HG03095 (cell line): ENCODE results near the gene SLC23A2.

Experiments
- ATAC-seq: cut with Tn5 transposase; IDR thresholded peaks from one replicate; pipeline ENCODE4 v1.9.1; 2021; ENCODE audit warnings: moderate library complexity; ENCODE audit not compliant: unreplicated experiment

Gene SLC23A2

DNA sequence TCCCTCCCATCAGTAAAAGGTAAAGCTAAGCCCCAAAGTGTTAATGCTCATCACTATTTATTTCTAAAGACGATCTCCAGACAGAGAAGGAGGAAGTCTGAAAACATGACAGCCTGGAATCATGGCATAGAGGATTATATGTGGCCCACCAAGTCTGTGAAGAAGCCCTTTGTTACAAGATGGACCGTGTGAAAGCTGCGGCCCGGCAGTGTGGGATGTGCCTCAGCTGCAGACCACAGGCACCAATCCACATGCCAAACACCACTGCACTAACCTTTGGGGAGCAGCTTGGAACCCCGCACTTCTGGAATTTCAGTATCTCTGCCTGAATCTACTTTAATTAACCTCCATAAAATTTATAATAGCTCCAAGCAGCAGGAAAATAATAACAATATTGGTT lies 90.4 kb downstream of the SLC23A2 start:
- ATAC-seq = no peak

DNA sequence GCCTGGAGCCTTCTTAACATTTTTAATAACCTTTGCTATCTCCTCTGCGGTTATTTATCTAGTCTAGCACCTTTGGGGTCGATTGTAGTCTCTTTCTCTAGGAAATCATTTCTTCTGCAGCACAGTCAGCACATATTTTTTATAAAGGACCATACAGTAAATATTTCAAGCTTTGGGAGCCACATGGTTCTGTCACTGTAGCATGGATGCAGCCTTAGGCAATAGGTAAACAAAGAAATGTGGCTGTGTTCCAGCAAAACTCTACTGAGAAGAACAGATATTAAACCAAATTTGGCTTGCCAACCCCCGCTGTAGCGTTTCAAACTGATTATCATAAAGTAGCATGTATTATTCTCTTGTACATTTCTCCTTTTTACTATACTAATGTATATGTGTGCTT lies 95.7 kb downstream of the SLC23A2 start:
- ATAC-seq = no peak

DNA sequence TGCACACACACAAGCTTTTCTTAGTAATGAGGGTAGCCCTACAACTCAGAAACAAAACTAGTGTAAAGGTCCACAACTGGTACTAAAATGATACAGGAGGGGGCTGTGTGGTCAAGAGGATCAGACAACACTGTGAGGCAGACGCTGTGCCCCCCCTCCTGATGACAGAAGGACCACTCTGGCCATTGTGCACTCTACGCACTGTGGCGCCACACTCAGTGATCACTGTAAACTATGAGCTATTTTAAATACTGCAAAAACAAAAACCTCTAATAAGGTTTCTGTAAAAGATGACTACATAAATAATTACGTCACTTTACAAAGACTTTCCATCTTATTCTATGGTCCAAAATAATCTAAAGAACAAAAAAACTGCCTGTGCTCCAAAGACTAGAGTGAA lies 96.1 kb downstream of the SLC23A2 start:
- ATAC-seq = no peak

GRCh38 chr20:4904127-4904860 lies 97.0 kb downstream of the SLC23A2 start:
- ATAC-seq = no peak

DNA sequence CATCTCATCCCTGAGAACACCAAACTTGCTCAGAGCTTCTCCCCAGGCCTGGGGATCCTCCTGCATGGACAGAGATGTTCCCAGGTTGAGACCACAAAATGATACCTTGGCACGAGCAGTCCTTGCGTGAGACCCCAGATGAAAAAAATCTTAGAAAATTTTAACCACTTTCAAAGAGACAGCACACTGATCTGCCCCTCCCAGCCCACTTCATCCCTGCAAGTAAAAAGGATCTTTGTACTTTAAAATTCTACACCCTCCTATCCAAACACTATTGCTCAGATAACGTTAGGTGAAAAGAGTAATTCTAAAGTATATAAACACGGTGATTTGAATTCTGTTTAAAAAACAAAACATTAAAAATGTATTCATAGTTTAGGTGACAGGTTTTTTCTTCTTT lies 98.5 kb downstream of the SLC23A2 start:
- no peak for ATAC-seq

- ATAC-seq = no peak
These were observed 100.1 kb downstream of the SLC23A2 start for GRCh38 chr20:4901031-4901818.

DNA sequence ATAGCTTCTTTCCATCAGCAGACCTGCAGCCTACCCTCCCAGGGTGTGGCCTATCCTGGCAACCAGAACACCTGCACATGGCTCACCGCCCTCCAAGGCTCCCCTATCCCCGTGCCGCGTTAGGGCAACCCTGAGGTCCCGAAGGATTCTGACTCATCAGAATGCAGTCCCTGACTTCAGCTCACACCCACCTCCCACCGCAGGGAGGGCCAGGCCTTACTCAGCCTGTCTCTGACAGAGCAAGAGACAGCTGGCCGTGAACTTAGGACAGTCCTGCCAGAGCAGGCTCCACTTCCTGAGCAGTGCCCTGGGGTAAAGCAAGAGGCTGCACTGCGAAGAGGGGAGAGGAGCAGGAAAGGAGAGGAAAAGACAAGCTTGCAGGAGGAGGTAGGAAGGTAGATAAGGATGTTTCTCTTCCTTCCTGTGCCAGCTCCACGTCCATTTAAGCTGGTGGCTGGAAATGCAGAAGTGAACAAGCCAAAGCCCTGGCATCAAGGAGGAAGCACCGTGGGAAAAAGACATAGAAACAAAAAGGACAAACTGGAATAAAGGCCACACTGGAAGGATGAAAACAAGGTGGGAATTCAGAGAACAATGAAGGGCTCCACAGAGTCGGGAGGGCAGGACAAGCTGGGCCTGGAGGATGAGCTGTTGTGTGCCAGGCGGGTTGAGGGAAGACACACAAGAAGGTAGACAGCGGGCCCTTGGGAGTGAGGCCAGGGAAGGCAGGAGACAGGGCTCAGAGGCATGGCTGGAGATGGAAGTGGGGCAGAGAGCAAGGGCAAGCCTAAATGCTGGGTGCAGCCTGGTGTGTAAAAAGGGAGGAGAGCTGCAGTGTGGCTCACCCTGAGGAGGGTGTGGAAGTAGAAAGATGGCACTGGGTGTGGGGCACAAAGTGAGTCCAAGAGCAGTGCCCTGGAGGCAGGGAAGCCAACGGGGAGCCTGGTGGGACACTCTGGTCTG lies 102.7 kb downstream of the SLC23A2 start:
- ATAC-seq = no peak

DNA sequence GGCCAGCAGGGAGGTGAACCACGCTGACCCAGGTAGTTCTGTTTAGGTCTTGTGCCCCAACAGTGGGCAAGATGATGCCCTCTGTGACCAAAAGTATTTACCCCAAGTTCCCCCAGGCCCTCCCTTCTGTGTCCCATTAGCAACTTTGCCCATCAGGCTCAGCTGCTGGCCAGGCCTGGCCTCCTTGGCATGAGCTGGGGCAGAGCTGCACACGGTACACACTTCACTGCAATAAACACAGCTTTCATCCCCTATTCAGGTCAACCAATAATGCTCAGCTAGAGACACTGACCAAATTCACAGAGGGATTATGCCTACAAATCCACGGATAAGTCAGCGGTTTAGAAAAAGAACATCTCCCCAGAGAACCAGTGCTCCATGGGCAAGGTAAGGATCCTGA lies 103.7 kb downstream of the SLC23A2 start:
- ATAC-seq = no peak

- ATAC-seq = no peak
These were observed 104.3 kb downstream of the SLC23A2 start for GRCh38 chr20:4896971-4897497.

DNA sequence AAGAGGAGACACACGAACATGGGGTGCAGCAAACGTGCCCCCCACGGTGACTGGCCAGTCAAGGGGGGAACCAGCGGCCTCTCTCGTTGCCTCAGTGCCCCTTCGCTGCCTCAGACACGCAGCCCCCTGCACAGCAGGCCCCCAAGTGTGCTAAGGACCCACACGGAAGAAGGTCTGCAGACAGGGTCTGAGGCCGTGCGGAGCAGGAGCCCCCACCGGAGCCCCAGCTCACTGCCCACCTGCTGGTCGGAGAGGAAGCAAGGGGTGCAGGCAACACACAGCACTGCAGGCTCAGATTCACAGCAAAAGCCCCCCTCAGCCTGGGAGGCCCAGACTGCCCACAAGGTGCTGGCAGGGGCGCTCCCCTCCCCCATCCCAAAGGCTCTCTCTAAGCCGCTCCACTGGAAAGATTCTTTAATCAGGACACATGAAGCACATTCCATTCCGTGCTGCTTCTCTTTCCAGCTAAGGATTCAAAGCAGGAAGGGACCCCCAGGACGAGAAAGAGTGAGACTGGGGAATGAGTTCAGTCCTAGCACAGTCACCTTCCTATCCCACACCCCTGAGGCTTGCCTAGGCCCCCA lies 105.1 kb downstream of the SLC23A2 start:
- ATAC-seq = no peak

- no peak for ATAC-seq
These were observed 106.3 kb downstream of the SLC23A2 start for GRCh38 chr20:4894981-4895381.

- no peak for ATAC-seq
These were observed 106.9 kb downstream of the SLC23A2 start for GRCh38 chr20:4894409-4894808.

DNA sequence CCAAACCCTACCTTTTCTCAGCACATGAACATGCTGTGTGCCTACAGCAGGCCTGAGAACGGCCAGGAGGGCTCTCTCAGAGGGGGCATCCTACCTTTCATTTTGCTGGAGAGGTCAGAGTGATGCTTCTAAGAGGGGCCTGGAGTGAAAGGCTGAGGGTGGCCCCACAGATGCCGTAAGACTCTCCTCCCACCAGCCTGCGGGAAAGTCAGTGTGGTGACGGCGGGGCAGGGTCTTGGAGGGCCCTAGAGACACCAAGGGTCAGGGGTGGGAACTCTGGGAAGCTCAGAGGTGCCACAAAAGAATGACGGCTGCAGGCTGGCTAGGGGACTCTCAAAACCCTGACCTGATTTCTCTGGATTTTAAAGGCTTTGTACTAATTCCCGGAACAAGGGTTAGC lies 107.6 kb downstream of the SLC23A2 start:
- ATAC-seq = no peak

- no peak for ATAC-seq
These were observed 109.3 kb downstream of the SLC23A2 start for GRCh38 chr20:4891997-4892396.

DNA sequence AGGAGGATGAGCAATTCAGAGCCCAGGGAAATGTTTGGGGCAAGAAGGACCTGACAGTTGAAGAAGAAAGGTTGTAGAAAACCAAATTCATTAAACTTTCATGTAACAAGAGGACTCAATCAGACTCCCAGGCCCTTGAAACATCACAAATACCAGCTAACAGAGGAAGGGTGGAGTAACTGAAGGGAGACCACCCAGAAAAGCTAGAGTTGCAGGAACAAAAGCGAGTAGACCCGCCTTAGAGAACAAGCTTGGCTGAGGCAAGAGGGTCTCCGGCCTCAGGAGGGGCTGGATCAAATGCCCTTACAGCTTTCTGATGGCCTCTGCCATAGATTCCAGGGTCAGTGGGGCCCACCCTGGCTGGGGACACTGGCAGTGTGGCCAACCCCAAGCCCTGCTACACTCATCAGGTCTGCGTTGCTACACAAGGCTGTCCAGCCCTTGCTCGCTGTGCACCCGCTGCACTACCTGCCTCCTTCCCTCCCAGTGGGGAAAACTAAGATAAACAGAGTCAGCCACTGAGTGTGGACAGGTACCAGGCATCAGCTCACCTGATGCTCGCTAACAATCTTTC lies 110.0 kb downstream of the SLC23A2 start:
- ATAC-seq = no peak

- ATAC-seq = no peak
These were observed 111.9 kb downstream of the SLC23A2 start for GRCh38 chr20:4889446-4889845.

- ATAC-seq = no peak
These were observed 113.7 kb downstream of the SLC23A2 start for GRCh38 chr20:4887586-4887985.

DNA sequence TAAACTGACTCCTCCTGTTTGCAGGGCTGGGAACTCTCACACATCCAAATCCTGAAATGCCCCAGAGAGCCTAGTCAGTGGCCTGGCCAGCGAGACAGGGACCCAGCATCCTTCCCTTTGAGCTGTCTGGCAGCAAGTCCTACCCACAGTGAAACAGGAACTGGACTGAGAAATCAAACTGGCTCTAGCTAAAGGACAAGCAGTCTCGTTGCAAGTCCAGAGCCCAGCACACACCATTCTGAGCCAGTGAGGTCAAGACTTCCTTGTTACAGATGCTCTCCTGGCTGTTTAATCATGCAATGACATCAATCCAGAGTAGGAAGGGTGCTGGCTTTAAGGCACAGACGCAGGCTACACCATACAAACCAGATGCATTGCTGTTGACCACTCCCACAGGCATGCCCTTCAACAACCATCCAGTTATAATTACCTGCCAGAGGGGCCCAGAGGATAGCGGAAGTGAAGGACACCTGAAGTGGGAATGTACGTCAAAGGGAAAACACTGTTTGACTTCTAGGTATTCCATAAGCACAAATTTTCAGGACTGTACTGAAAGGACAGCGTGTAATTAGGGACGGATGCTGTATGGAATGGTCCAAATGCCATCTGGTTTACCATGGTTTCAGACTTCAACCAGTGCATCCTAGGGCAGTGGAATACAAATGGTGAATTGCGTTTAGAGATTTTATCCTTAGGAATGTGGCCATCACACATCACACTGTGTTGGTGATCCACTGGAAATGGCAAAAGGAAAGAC lies 114.4 kb downstream of the SLC23A2 start:
- ATAC-seq = no peak

GRCh38 chr20:4885877-4886276 lies 115.4 kb downstream of the SLC23A2 start:
- no peak for ATAC-seq

DNA sequence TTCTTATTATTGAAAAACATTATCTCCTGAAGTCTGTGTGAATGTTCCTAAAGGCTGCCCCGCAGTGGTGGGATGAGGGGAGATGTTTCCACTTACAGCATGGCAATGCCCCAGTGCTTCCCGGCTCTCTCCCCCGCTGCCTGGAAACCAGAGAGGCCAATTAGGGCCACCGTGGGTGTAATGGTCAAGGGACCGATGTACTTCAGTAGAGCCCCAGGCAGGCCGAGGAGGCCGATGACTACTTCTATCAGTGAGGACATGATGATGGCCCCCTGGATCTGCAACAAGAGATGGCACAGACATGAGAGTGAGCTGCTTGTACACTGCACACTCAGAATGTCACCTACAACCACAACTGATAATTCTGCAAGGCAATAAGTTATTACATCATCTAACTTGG lies 117.8 kb downstream of the SLC23A2 start:
- no peak for ATAC-seq
